ENCODE data around the gene AGAP1.

- TF ChIP-seq, protein P1, sequence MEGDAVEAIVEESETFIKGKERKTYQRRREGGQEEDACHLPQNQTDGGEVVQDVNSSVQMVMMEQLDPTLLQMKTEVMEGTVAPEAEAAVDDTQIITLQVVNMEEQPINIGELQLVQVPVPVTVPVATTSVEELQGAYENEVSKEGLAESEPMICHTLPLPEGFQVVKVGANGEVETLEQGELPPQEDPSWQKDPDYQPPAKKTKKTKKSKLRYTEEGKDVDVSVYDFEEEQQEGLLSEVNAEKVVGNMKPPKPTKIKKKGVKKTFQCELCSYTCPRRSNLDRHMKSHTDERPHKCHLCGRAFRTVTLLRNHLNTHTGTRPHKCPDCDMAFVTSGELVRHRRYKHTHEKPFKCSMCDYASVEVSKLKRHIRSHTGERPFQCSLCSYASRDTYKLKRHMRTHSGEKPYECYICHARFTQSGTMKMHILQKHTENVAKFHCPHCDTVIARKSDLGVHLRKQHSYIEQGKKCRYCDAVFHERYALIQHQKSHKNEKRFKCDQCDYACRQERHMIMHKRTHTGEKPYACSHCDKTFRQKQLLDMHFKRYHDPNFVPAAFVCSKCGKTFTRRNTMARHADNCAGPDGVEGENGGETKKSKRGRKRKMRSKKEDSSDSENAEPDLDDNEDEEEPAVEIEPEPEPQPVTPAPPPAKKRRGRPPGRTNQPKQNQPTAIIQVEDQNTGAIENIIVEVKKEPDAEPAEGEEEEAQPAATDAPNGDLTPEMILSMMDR (IDR thresholded peaks at IDR 0.05): no peak
- no peak for TF ChIP-seq ZSCAN20 (CRISPR knock-in tag; IDR thresholded peaks at IDR 0.05)
- no peak for TF ChIP-seq NPAS2 (CRISPR knock-in tag; IDR thresholded peaks at IDR 0.05; ENCODE audit: borderline replicate concordance)
- no peak for TF ChIP-seq EP300 (IDR thresholded peaks at IDR 0.05)
Measured at GRCh38 chr2:235486729-235487128, 7.1 kb upstream of the AGAP1 start.

Measured in A549 (cell line).